Posterior vena cava (tissue), 2 donors: Measurements from ENCODE around the gene NELFB. TPM values are rescaled to one million over a fixed set of nuclear protein-coding genes. Genes with fewer than 3 reads are reported as not detected.

Experiments used
- DNase-seq: peaks from one replicate; pipeline ENCODE4 v3.0.0-alpha.2; 2020; ENCODE audit warnings: low spot score
- intact Hi-C, 2 donors: fragments of 100-400 bp; cut with DNase I; formaldehyde crosslinking; loops; one replicate each; pipeline versions ENCODE4 v1.14.1 to v1.14.2; 2022 to 2023
- total RNA-seq, 2 donors: library from RNA; stranded (reverse); fragmentation: NEBNext Ultra II Directional; extraction: Animal tissue kit (Norgen Biotek cat#: 25700); gene quantifications; one replicate each; pipeline ENCODE4 v1.2.1, GENCODE V29; 2021
- donor health status: DM: yes; HTN: yes; CAD: no.
- donor health status: DM: yes; HTN: yes; CAD: no.

Gene NELFB
- total RNA-seq, 2 donors from 2014 or later: 33.3 to 36.7 TPM

- no peak for DNase-seq
- intact Hi-C loops: no loop called here
These were observed 32.7 kb upstream of the NELFB start, which contains the start of gene RNF208 for GRCh38 chr9:137222190-137223077. TSS of gene RNF208 (minus strand) at chr9:137222240. CDS start at chr9:137221212, 1,028 bp downstream.

GRCh38 chr9:137223078-137223970, 31.8 kb upstream of the NELFB start:
- DNase-seq: peak; percentile 99
- intact Hi-C loops: no loop called here

GRCh38 chr9:137224830-137225694, 30.1 kb upstream of the NELFB start, which contains the start of gene CYSRT1:
TSS of gene CYSRT1 (plus strand) at chr9:137225174. CDS start at chr9:137225622, 448 bp downstream.
- intact Hi-C loops: loop anchor here (2.0 to 5.0 kb wide), 2 partner anchors 104 to 108 kb away; no protein-coding TSS in a partner anchor
- no peak for DNase-seq

GRCh38 chr9:137225699-137226331, 29.3 kb upstream of the NELFB start:
- DNase-seq: no peak
- intact Hi-C loops: loop anchor here (2.0 to 5.0 kb wide), 2 partner anchors 105 to 109 kb away; no protein-coding TSS in a partner anchor

- no peak for DNase-seq
- intact Hi-C loops: loop anchor here in 1 of 2 donors (5.0 kb wide), 1 partner anchor 109 kb away; no protein-coding TSS in a partner anchor
These were observed 28.6 kb upstream of the NELFB start for GRCh38 chr9:137226338-137227053.

- intact Hi-C loops: loop anchor here in 1 of 2 donors (5.0 kb wide), 1 partner anchor 110 kb away; no protein-coding TSS in a partner anchor
- DNase-seq: peak; percentile 92
These were observed 27.9 kb upstream of the NELFB start, which contains the start of gene RNF224 for GRCh38 chr9:137227054-137227852. TSS of gene RNF224 (plus strand) at chr9:137227502. CDS start at chr9:137228336, 834 bp downstream.

GRCh38 chr9:137227853-137228505, 27.1 kb upstream of the NELFB start:
- intact Hi-C loops: loop anchor here in 1 of 2 donors (5.0 kb wide), 1 partner anchor 111 kb away; no protein-coding TSS in a partner anchor
- DNase-seq: no peak

GRCh38 chr9:137228506-137228967, 26.6 kb upstream of the NELFB start:
- intact Hi-C loops: loop anchor here in 1 of 2 donors (5.0 kb wide), 1 partner anchor 111 kb away; no protein-coding TSS in a partner anchor
- no peak for DNase-seq

GRCh38 chr9:137228968-137229896, 25.9 kb upstream of the NELFB start:
- no peak for DNase-seq
- intact Hi-C loops: loop anchor here in 1 of 2 donors (1.0 to 5.0 kb wide), 2 partner anchors 28 to 112 kb away; no protein-coding TSS in a partner anchor

GRCh38 chr9:137229903-137230704, 25.0 kb upstream of the NELFB start:
- DNase-seq: no peak
- intact Hi-C loops: loop anchor here in 1 of 2 donors (1.0 to 5.0 kb wide), 2 partner anchors 27 to 113 kb away; no protein-coding TSS in a partner anchor

- intact Hi-C loops: no loop called here
- no peak for DNase-seq
These were observed 24.3 kb upstream of the NELFB start, which contains the start of gene SLC34A3 for GRCh38 chr9:137230705-137231371. TSS of gene SLC34A3 (plus strand) at chr9:137230901. CDS start at chr9:137231703, 802 bp downstream.

GRCh38 chr9:137231372-137232039, 23.6 kb upstream of the NELFB start:
- intact Hi-C loops: no loop called here
- no peak for DNase-seq

- DNase-seq: no peak
- intact Hi-C loops: no loop called here
These were observed 23.0 kb upstream of the NELFB start for GRCh38 chr9:137232101-137232500.
